Esophagus squamous epithelium (tissue), 4 donors: ENCODE results near the gene NLN.

ENCODE experiments used
- POLR2A ChIP-seq, 4 donors: fragments of 450-650 bp; IDR thresholded peaks; one replicate each; pipeline ENCODE4 v1.6.1; 2017; ENCODE audit warnings: antibody characterized with exemption in 4 of 4, mild to moderate bottlenecking in 4 of 4, moderate library complexity in 3 of 4
- TF ChIP-seq, protein P1 (sequence below), 6 experiments: fragments of 450-650 bp in 4 of 6; fragments of 200-600 bp in 2 of 6; sonication (generic) in 2 of 6; IDR thresholded peaks; one replicate each; pipeline ENCODE4 v1.5.1; 2016 to 2019; ENCODE audit warnings: antibody characterized with exemption in 6 of 6, mild to moderate bottlenecking in 4 of 6, moderate library complexity in 4 of 6

DNA sequence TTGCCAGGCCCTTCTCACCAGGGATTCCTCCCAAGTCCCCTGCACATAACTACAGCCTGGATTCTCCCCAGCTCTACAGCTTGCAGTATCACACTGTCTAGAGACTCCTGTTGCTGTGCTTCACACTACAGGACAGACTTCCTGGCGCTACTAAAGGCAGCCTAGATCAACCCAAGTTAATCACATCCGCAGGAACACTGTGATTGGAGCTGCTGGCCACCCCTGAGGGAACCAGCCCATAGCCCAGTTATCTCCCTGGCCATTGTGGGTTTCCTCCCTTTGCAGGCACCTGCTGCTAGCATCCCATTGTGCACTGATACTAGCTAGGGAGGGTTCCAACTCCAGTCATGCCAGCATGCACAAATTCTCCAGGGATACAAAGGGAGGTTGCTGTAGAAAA is 53.5 kb downstream of the NLN start:
- TF ChIP-seq, protein P1, sequence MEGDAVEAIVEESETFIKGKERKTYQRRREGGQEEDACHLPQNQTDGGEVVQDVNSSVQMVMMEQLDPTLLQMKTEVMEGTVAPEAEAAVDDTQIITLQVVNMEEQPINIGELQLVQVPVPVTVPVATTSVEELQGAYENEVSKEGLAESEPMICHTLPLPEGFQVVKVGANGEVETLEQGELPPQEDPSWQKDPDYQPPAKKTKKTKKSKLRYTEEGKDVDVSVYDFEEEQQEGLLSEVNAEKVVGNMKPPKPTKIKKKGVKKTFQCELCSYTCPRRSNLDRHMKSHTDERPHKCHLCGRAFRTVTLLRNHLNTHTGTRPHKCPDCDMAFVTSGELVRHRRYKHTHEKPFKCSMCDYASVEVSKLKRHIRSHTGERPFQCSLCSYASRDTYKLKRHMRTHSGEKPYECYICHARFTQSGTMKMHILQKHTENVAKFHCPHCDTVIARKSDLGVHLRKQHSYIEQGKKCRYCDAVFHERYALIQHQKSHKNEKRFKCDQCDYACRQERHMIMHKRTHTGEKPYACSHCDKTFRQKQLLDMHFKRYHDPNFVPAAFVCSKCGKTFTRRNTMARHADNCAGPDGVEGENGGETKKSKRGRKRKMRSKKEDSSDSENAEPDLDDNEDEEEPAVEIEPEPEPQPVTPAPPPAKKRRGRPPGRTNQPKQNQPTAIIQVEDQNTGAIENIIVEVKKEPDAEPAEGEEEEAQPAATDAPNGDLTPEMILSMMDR (IDR thresholded peaks at IDR 0.05), result no peak
- TF ChIP-seq POLR2A (IDR thresholded peaks at IDR 0.05), result no peak
